Activated CD4-positive, alpha-beta T cell treated with anti-CD3 and anti-CD28 coated beads for 24 hours (primary cell): ENCODE results near the gene TRIM14.
A peak's percentile ranks its signal among the peaks of the same experiment; 100 is the strongest.
"Not testable (repeated sequence)": the region's sequence is repeated elsewhere in the genome, so short reads cannot be mapped to it uniquely, and the experiment has no call there.

Experiments used
- DNase-seq, 2 donors: peaks; one replicate each; pipeline ENCODE4 v3.0.0-alpha.2; 2020; ENCODE audit warnings: low read depth in 2 of 2

The TRIM14 gene

DNA sequence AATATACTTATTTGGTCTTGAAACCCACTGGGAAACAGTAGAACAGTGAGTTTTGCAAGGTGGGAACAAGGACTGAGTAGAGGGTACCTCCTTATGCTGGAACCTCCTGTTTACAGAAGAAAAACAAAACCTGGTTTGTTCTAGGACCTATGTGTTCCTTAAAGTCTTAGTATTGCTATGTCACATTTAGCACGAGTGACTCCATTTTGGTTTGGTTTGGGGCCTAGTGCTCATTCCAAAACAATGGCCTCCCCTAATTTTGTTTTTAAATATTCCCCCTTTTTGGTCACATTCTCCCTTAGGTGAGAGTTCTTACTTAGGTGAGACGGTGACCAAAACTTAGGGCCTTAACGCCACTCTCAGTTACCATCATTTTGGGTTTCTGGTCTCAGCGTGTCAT lies 68.7 kb downstream of the TRIM14 start:
- no peak for DNase-seq

DNA sequence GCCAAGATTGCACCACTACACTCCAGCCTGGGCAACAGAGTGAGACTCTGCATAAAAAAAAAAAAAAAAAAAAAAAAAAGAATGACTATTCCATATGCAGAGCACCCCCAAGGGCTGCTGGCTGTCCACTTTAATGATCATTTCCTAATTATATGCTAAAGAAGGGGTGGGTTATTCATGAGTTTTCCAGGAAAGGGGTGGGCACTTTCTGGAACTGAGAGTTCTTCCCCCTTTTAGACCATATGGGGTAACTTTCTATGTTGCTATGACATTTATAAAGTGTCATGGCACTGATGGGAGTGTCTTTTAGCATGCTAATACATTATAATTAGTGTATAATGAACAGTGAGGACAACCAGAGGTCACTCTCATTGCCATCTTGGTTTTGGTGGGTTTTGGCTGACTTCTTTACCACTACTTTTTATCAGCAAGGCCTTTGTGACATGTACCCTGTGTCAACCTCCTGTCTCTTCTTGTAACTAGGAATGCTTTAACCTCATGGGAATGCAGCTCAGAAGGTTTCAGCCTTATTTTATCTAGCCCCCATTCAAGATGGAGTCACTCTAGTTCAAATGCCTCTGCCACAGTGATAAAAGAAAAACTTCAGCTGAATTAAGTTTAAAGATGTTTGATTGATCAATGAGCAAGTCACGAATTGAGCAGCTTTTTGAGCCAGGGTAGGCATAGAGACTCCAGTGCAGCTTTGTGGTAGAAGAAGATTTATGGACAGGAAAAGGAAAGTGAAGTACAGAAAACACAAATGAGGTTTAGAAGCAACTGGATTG lies 69.5 kb downstream of the TRIM14 start:
- DNase-seq = no peak

DNA sequence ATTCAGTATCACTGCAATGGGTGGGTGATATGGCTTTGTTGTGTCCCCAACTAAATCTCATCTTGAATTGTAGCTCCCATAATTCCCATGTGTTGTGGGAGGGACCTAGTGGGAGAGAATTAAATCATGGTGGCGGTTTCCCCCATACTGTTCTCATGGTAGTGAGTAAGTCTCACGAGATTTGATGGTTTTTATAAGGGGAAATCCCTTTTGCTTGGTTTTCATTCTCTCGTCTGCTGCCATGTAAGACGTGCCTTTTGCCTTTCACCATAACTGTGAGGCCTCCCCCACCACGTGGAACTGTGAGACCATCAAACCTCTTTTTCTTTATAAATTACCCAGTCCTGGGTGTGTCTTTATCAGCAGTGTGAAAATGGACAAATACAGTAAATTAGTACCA lies 72.0 kb downstream of the TRIM14 start:
- DNase-seq = no peak

DNA sequence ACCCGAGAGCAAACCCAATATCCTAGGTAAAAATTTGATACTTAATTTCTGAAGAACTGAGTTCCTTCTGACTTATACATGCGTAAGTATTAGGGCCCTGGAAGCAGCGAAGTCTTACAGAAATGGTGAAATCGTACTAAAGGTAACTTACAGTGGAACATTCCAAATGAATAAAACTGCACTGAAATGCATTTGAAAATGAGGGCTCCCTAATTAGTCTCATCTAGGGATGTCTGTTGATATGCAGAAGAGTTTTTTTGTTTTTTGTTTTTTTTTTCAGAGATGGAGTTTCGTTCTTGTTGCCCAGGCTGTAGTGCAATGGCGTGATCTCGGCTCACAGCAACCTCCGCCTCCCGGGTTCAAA lies 72.9 kb downstream of the TRIM14 start:
- DNase-seq = no peak

DNA sequence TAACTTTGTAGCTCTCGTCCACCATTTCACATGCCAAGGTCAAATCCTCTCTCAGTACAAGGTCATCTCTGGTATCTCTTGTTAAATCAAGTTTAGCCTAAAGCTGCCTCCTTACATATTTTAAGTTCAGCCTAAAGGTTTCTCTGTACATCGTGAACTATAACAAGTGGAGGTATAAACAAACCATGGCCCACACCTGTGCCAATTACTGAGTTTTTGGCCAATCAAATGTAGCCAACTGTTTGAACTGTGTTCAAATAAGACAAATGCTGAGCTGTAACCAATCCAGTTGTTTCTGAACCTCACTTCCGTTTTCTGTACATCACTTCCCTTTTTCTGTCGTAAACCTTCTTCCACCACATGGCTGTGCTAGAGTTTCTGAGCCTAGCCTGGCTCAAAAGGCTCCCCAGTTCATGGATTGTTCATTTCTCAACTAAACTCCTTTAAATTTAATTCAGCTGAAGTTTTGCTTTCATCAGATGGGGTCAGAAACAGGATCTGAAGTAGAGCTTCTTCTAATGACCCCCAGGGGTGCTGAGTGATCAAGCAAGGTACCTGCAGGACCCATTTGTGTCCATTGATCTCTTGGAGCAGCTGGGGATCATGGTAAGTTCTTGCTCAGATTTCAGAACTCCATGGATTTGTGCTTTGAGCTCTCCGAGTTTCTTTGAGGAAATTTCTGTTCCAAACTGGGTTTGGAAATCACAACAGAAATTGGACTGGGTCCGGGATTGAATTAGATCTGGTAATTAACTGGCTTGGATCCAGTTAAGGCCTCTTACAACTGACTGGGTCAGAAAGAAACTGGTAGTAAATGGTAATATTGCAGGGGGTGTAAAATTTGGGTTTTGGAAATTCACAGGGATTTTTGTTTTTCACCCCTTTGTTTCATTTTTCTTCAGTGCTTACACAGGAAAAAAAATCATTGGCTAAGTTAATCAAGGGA lies 73.5 kb downstream of the TRIM14 start:
- no peak for DNase-seq

DNA sequence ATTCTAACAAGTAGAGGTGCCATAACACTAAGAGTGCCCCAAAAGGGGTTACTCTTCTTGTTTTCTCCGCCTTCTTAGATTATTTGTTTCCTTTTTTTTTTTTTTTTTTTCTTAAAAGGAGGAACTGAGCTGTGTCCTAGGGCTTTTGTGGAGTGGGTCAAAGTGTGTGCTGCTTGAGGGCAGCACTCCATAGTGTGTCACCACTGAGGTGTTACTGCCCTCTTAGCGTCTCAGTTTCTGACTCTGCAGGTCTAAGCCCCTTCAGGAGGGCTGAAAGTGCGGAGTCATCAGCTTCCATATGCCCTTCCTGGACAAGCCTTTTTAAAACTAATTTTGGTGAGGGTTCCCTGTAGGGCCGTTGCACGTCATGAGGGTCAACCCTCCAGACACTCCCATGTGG lies 75.1 kb downstream of the TRIM14 start:
- DNase-seq = no peak

DNA sequence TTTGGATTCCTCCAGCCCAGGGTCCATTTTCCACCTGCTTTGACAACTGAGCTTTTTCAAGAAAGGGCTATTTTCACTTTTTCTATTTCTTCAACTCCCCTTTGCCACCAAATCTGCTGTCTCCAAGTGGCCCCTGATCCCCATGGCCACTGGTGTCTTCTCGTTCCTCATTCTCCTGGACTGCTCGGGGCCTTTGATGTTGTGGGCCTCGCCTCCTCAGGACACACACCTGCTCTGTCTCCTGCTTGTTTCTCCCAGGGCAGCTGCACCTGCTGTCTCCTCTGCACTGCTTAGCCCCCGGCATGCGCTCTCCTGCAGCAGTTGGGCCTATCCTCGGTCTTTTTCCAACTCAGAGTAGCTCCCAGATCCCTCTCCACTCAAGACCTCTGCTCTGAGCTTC lies 78.8 kb downstream of the TRIM14 start:
- DNase-seq = no peak

DNA sequence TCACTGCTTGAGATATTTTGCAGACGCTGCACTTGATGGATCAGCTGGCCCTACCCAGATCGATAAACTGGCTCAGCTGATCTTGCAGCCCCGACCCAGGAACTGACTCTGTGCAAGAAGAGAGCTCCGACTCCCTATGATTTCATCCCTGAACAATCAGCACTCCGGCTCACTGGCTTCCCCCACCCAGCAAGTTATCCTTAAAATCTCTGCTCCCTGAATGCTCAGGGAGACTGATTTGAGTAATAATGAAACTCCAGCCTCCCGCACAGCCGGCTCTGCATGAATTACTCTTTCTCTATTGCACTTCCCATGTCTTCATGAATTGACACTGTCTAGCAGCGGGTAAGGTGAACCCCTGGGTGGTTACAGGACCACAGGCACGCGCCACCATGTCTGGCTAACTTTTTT lies 79.4 kb downstream of the TRIM14 start:
- DNase-seq = no peak

DNA sequence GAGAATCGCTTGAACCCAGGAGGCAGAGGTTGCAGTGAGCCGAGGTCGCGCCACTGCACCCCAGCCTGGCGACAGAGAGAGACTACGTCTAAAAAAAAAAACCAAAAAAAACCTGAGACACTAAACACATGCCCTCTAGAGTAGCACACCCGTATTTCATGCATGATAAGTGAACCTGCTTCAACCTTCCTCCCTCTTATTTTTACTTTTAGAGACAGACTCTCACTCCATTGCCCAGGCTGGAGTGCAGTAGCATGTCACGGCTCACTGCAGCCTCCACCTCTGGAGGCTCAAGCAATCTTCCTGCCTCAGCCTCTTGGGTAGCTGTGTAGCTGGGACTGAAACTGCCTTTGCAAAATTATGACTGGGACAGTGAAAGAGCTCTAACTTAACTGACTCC lies 80.1 kb downstream of the TRIM14 start:
- DNase-seq = no peak

DNA sequence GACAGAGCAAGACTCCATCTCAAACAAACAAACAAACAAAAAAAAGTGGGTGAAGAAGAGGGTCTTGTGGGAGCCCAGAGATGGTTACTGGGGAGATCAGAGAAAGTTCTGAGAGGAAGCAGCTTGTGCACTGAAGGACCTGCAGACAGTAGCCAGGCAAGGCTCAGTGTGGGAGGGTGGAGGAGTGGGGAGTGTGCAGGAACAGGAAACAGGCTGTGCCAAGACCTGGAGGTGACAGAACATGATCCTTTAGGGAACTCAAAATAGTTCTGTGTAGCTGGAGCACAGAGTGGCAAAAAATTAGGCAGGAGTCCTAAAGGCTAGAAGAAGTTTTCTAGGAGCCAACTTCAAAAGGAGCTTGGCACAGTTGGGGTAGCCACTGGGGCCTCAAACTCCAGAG lies 81.7 kb downstream of the TRIM14 start:
- DNase-seq = no peak

DNA sequence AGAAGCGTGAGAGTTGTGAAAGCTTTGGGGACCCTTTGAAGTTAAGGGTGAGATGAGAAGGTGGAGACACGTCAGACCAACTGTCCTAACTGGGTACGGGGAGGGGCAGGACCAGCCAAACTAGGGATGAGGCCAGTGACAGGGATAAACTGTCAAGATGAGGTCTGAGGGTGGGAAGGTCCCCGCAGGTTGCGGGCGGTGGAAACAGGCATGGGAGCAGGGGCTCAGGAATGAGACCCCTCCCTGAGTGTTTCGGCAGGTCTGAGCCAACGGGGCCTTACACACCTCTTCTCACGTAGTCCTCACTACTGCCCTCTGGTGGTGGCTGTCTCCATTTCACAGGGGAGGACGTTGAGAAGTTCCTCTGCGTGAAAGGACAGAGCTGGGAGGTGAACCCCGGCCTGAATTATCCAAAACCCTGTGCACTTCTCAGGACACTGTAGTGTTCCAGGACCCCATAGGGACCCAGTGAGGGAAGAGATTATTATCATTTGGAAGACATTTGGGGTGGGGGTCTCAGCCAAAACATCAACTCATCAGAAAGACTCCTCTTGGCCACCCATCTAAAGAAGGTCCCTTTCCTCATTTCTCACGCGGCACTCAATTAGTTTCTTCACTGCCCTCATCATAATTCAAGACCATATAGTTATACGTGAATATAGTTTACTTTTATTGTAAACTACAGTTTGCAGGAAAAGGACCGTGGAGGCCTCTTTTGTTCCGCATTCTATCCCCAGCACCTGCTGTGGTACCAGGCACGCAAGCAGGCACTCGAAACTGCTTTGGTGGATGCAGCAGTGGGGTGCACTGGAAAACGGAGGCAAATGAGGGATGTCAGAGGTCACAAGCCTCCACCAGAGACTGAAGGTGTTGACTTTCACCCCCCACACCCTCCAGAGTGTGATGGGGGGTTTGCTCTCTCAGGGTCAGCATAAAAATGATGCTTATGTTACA lies 84.2 kb downstream of the TRIM14 start:
- DNase-seq = peak; percentile 90 to 92

DNA sequence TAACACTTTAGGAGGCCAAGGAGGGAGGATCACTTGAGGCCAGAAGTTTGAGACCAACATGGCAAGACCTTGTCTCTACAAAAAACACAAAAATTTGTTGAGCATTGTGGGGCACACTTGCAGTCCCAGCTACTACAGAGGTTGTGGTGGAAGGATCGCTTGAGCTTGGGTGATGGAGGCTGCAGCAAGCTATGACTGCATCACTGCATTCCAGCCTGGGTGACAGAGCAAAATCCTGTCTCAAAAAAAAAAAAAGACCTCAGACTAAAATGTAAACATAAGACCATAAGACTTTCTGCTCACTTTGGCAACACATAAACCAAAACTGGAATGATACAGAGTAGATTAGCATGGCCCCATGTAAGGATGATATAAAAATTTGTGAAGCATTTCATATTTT lies 87.1 kb downstream of the TRIM14 start:
- no peak for DNase-seq

DNA sequence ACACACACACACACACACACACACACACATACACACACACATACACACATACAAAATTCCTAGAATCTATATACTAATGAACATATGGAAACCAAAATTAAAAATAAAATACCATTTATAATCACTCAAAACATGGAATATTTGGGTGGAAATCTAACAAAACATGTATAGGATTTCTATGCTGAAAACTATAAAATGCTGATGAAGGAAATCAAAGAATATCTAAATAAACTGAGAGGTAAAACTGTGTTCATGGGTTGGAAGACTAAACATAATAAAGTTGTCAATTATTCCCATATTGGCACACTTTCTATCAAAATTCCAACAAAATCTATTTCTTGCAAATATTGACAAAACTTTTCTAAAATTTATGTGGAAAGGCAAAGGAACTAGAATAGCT lies 87.9 kb downstream of the TRIM14 start:
- DNase-seq = no peak

DNA sequence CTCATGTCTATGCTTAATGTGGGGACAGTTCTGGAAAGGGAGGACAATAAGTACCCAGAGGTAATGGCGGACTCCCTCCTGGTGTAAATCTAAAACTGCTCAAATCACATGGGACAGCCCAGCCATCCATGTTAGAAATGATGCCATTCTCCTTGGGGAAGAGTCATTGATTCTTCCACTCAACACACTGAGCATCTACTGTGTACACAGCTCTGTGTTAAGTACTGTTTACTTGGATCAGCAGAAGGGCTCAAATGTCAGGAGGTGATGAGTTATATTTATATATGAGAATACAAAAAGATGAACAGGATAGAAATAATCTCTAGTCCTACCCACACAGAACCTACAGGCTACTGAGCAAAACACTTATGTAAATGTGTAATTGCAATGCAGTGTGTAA lies 94.3 kb downstream of the TRIM14 start:
- DNase-seq = no peak

DNA sequence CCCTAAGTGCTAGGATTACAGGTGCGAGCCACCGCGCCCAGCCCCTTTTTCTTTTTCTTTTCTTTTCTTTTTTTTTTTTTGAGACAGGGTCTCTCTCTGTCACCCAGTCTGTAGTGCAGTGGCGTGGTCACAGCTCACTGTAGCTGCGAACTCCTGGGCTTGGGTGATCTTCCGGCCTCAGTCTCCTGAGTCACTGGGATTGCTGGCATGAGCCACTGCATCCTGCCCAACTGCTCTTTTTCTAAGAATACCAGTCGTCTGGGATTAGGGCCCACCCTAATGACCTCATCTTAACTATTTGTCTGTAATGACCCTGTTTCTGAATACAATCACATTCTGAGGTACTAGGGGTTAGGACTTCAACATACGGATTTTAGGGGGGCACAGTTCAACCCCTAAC lies 96.6 kb downstream of the TRIM14 start:
- DNase-seq = no peak

DNA sequence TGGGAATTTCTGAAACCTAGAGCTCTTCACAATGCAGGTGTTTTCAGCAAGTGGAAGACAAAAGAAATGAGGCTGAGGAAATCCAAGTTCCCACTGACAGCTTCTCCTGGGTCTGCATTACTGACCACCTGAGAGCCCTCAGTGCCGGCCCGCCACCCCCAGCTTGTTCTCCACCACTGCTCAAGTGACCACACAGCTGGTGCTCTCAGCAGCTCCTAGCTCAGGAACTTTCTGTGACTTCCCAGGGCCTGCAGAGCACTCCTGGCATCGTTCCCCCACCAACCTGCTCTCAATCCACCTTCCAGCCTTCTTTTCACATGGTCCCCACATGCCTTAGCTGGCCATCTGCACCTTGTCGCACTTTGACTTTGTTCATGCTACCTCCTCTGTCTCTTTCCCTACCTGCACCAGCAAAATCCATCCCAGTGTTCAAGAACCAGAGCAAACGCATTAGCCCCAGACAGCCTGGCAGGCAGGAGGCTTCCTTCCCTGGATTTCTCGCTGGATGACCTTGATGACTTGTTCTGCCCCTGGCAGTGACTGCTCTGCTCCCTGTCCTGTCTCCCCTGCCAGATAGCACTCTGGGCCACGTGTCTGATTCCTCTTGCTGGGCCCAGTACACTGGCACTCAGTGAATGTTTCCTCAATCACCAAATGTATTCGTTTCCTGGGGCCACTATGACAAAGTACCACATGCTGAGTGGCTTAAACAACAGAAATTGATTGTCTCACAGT lies 97.5 kb downstream of the TRIM14 start:
- DNase-seq = no peak

DNA sequence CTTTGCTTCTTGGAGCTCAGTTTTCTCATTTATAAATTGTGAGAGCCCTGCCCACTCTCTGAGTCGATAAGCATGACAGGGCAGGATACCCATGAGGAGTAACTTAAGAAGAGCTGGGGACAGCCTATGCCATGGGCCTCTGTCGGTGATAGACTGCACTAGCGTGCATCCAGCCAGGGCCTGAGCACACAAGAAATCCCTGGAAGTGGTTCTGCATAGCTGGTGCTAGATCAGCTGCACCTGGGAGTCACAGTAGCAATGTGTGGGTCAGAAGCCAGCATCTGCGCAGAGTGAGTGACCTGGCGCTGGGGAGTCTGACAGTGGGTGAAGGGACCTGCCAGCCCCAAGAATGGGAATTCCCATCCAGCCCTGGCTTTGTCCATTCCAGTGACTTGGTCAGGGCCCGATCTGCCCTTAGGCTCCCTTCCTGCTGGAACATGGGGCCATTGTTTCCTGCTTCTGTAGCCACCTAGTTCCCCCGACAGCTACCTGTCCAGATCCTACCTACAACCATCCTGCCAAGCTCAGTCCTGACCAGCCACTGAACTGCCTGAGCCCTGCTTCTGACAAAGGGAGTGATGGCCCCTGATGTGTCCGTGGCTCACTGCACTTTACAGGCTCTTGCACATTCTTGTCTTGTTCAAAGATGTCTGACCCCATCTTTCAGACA lies 98.4 kb downstream of the TRIM14 start:
- DNase-seq = no peak

DNA sequence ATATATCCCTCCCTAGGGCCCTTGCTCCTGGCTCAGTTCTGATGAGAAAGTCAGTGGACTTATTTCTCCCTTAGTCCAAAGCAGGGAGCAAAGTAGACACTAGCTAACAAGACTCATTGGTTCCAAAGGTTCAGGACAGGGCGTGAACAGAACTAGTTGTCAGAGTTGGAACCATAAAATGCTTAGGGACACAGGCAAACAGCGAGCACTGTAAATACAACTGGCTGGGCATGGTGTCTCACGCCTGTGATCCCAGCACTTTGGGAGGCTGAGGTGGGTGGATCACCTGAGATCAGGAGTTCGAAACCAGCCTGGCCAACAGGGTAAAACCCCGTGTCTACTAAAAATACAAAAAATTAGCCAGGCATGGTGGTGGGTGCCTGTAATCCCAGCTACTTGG lies 99.2 kb downstream of the TRIM14 start:
- DNase-seq = not testable (repeated sequence)
